Measurements from ENCODE around the gene HOXD3. TPM values are rescaled to one million over a fixed set of nuclear protein-coding genes. Genes with fewer than 3 reads are reported as not detected.
A peak's percentile ranks its signal among the peaks of the same experiment; 100 is the strongest.

Gene HOXD3
- total RNA-seq, 1 experiment from 2014 or later, result not detected

- Histone ChIP-seq H3K9ac (ENCODE audit: extremely low read depth, insufficient read length, low read length) (no peak overlapping the region), H2BK120ac (ENCODE audit: low read depth, low read length, poor library complexity, severe bottlenecking) (no peak overlapping the region), H4K20me1 (ENCODE audit: control insufficient read depth, insufficient read depth, insufficient read length) (no peaks in the 10 kb centered on the region), H3K56ac (ENCODE audit: insufficient read length, low read depth, low read length) (no peak overlapping the region), H3K9me3 (ENCODE audit: control insufficient read depth, low read depth, low read length) (no peaks in the 10 kb centered on the region), H3K23ac (ENCODE audit: insufficient read length, low read depth, low read length) (no peak overlapping the region), H3K4me2 (ENCODE audit: insufficient read depth, insufficient read length, low read length) (no peak overlapping the region), H3K27me3 (ENCODE audit: insufficient read depth, low read length) (peaks cover 89% of the 10 kb centered on the region), H3K4ac (ENCODE audit: low read depth, low read length) (no peak overlapping the region), H4K8ac (replicated peaks; ENCODE audit: insufficient read length, low read depth, low read length) (no peak overlapping the region), H2AFZ (ENCODE audit: low read length) (no peak overlapping the region), H4K91ac (ENCODE audit: insufficient read length, low read depth, low read length) (no peak overlapping the region), H3K23me2 (ENCODE audit: insufficient read length, low read depth, low read length, poor library complexity, severe bottlenecking) (peaks cover 2% of the 10 kb centered on the region), H2AK5ac (ENCODE audit: insufficient read length, low read length) (no peak overlapping the region), H3K79me2 (ENCODE audit: insufficient read depth, low read length) (no peaks in the 10 kb centered on the region), H3K18ac (ENCODE audit: insufficient read length, low read depth, low read length) (no peak overlapping the region), H4K5ac (ENCODE audit: insufficient read length, low read depth, low read length) (no peak overlapping the region), H2BK15ac (ENCODE audit: low read depth, low read length) (no peak overlapping the region), H3K27ac (ENCODE audit: insufficient read length, low read depth, low read length) (no peak overlapping the region), H2BK5ac (ENCODE audit: insufficient read length, low read length) (no peak overlapping the region), H2BK12ac (ENCODE audit: insufficient read length, low read depth, low read length) (no peak overlapping the region), H3K79me1 (ENCODE audit: insufficient read depth, low read depth, low read length, poor library complexity, severe bottlenecking) (no peaks in the 10 kb centered on the region), H3K14ac (ENCODE audit: insufficient read depth, low read length) (no peak overlapping the region), H3T11ph (ENCODE audit: low read length) (no peak overlapping the region), H2BK20ac (ENCODE audit: low read depth, low read length, poor library complexity, severe bottlenecking) (no peak overlapping the region), H3K4me1 (ENCODE audit: insufficient read depth, low read length) (no peaks in the 10 kb centered on the region; the same call in 1 of the 2 replicates)
- peaks cover 98% of the 10 kb centered on the region for H3K27me3 Mint-ChIP-seq (ENCODE audit: low read depth)
- no peak for DNase-seq
- H3K27ac Mint-ChIP-seq, result peak overlapping the region in 1 of 3 experiments; percentile 76; a peak in 2 of 7 replicates
- peak overlapping the region in 1 of 2 experiments; percentile 70; a peak in 4 of 5 replicates for H3K4me3 Mint-ChIP-seq
- H3K4me1 Mint-ChIP-seq, result peaks cover 15 to 20% of the 10 kb centered on the region in 2 experiments
- no peak for TF ChIP-seq CTCF (conservative IDR thresholded peaks at IDR 0.05)
- peaks cover 4 to 13% of the 10 kb centered on the region in 2 experiments; a peak in 4 of 5 replicates for H3K9me3 Mint-ChIP-seq
- WGBS (ENCODE audit: extremely low coverage, insufficient read length, low lambda C conversion rate), result no CpG with 5 or more reads among the region's 15 CpGs
- H3K36me3 Mint-ChIP-seq (ENCODE audit: insufficient read depth in 1 of 3, low read depth in 3 of 3), result no peaks in the 10 kb centered on the region; a peak in 1 of 7 replicates
Observed at GRCh38 chr2:176130957-176131847, 25.9 kb upstream of the HOXD3 start.

All from H9 (cell line).